Endodermal cell (in vitro differentiated cells): ENCODE results near the gene SLC35F6. TPM values are rescaled to one million over a fixed set of nuclear protein-coding genes. Genes with fewer than 3 reads are reported as not detected.

ENCODE experiments used
- DNase-seq: peaks from one replicate; pipeline ENCODE4 v3.0.0-alpha.2; 2017
- H3K27ac ChIP-seq: 2 replicates; pipeline ENCODE4 v1.5.1; 2013; ENCODE audit warnings: mild to moderate bottlenecking, low read depth, low read length, moderate library complexity
- H3K27me3 ChIP-seq: 2 replicates; pipeline ENCODE4 v1.6.1; 2013; ENCODE audit warnings: mild to moderate bottlenecking, low read length, moderate library complexity; ENCODE audit not compliant: insufficient read depth, control insufficient read depth, poor library complexity, severe bottlenecking
- H3K36me3 ChIP-seq: 2 replicates; pipeline ENCODE4 v1.7.0; 2013; ENCODE audit warnings: mild to moderate bottlenecking, low read length, moderate library complexity; ENCODE audit not compliant: control insufficient read depth, insufficient read depth
- H3K4me1 ChIP-seq: one replicate; pipeline ENCODE4 v1.7.0; 2013; ENCODE audit warnings: low read length; ENCODE audit not compliant: control insufficient read depth, insufficient read depth
- H3K4me3 ChIP-seq: 2 replicates; pipeline ENCODE4 v1.5.1; 2013; ENCODE audit warnings: mild to moderate bottlenecking, low read length, moderate library complexity
- H3K9ac ChIP-seq: 2 replicates; pipeline ENCODE4 v1.6.1; 2013; ENCODE audit warnings: mild to moderate bottlenecking, low read length, moderate library complexity; ENCODE audit not compliant: poor library complexity, severe bottlenecking; ENCODE audit errors: extremely low read depth
- H3K9me3 ChIP-seq: 2 replicates; pipeline ENCODE4 v1.6.1; 2013; ENCODE audit warnings: mild to moderate bottlenecking, low read length, moderate library complexity; ENCODE audit not compliant: control insufficient read depth
- H3K27ac Mint-ChIP-seq: 2 replicates; pipeline ENCODE4 v1.8.0; 2020; ENCODE audit warnings: mixed read lengths
- H3K27me3 Mint-ChIP-seq: 2 replicates; pipeline ENCODE4 v1.8.0; 2021; ENCODE audit warnings: mild to moderate bottlenecking, mixed read lengths; ENCODE audit not compliant: insufficient read depth
- H3K36me3 Mint-ChIP-seq: 2 replicates; pipeline ENCODE4 v1.8.0; 2020; ENCODE audit warnings: low read depth, mixed read lengths
- H3K4me1 Mint-ChIP-seq: 2 replicates; pipeline ENCODE4 v1.8.0; 2020; ENCODE audit warnings: mixed read lengths
- H3K4me3 Mint-ChIP-seq: 2 replicates; pipeline ENCODE4 v1.8.0; 2020; ENCODE audit warnings: mild to moderate bottlenecking, moderate library complexity, mixed read lengths
- H3K9me3 Mint-ChIP-seq: 2 replicates; pipeline ENCODE4 v1.8.0; 2020; ENCODE audit warnings: mild to moderate bottlenecking, mixed read lengths
- WGBS, 2 experiments: methylation state at CpG; one replicate each; pipeline versions ENCODE4 v1.1.5 to v1.1.7; 2013; ENCODE audit warnings: missing lambda C conversion rate in 2 of 2, mixed read lengths in 1 of 2; ENCODE audit not compliant: insufficient coverage in 1 of 2, insufficient read length in 1 of 2; 5-methylcytosine and 5-hydroxymethylcytosine counted together
- total RNA-seq, 2 donors: library from RNA; stranded (reverse); fragmentation: NEBNext Ultra II Directional in 1 of 2; extraction: Animal tissue kit (Norgen Biotek cat#: 25700) in 1 of 2; gene quantifications; 2 replicates in 1 of 2; 3 replicates in 1 of 2; pipeline ENCODE4 v1.2.1, GENCODE V29; 2021
- TF ChIP-seq, protein P1 (sequence below): fragments of 200-600 bp; sonication (generic); conservative IDR thresholded peaks from 2 replicates; pipeline ENCODE4 v1.5.0; 2021; ENCODE audit warnings: antibody characterized with exemption, mild to moderate bottlenecking

Gene SLC35F6
- total RNA-seq, 2 donors from 2014 or later = 23.3 to 24.8 TPM

DNA sequence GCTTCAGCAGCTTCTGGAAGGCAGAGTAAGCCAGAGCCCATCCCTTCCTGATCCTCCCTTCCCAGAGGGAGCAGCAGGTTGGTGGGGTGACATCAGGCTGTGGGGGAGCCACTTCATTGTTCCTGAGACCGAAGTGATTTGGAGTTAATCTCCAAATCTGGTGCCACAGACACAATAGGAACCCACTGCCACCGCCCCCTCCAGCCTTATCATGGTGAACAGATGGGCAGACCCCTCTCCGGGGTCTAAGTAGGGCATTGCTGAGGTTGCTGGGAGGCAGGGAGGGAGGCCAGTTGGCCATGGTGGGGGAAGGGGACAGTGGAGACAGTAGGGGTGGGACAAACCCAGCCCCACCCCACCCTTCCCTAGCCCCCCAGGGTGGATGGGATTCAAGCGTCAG is 25.6 kb upstream of the SLC35F6 start:
- no peaks in the 10 kb centered on the region for H3K9me3 Mint-ChIP-seq
- H3K27me3 ChIP-seq = no peaks in the 10 kb centered on the region
- no peak overlapping the region for H3K27ac Mint-ChIP-seq
- TF ChIP-seq, protein P1, sequence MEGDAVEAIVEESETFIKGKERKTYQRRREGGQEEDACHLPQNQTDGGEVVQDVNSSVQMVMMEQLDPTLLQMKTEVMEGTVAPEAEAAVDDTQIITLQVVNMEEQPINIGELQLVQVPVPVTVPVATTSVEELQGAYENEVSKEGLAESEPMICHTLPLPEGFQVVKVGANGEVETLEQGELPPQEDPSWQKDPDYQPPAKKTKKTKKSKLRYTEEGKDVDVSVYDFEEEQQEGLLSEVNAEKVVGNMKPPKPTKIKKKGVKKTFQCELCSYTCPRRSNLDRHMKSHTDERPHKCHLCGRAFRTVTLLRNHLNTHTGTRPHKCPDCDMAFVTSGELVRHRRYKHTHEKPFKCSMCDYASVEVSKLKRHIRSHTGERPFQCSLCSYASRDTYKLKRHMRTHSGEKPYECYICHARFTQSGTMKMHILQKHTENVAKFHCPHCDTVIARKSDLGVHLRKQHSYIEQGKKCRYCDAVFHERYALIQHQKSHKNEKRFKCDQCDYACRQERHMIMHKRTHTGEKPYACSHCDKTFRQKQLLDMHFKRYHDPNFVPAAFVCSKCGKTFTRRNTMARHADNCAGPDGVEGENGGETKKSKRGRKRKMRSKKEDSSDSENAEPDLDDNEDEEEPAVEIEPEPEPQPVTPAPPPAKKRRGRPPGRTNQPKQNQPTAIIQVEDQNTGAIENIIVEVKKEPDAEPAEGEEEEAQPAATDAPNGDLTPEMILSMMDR = no peak
- H3K4me1 ChIP-seq = no peaks in the 10 kb centered on the region
- H3K36me3 ChIP-seq = no peaks in the 10 kb centered on the region
- H3K9me3 ChIP-seq = no peaks in the 10 kb centered on the region
- no peak overlapping the region for H3K4me3 ChIP-seq
- H3K4me1 Mint-ChIP-seq = peaks cover 7% of the 10 kb centered on the region
- H3K36me3 Mint-ChIP-seq = no peaks in the 10 kb centered on the region
- H3K27ac ChIP-seq = no peak overlapping the region
- H3K9ac ChIP-seq = no peak overlapping the region
- WGBS, 2 experiments = 95 to 100% methylated on average over 2 to 4 of the region's 4 CpGs
- no peak overlapping the region for H3K4me3 Mint-ChIP-seq
- H3K27me3 Mint-ChIP-seq = no peaks in the 10 kb centered on the region
- no peak for DNase-seq

DNA sequence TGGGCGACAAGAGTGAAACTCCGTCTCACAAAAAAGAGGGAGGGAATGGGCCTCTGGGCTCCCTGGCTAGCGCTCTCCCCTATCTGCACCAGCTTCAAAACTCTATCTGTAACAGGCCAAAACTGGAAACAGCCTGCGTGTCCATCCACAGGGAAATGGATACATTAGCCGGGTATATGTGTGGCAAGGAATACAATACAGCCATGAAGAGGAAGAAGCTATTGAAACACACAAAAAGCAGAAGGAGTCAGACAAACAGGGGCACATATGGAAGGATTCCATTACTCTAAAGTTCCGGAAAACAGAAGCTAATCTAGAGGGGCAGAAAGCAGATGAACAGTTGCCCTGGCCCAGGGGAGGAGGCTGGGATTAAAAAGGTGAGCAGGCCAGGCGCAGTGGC is 24.6 kb upstream of the SLC35F6 start:
- Mint-ChIP-seq H3K36me3 (no peaks in the 10 kb centered on the region), H3K27me3 (no peaks in the 10 kb centered on the region), H3K27ac (no peak overlapping the region), H3K4me3 (no peak overlapping the region), H3K4me1 (peaks cover 7% of the 10 kb centered on the region), H3K9me3 (no peaks in the 10 kb centered on the region)
- Histone ChIP-seq H3K27ac (no peak overlapping the region), H3K36me3 (no peaks in the 10 kb centered on the region), H3K4me3 (no peak overlapping the region), H3K9me3 (no peaks in the 10 kb centered on the region), H3K27me3 (no peaks in the 10 kb centered on the region), H3K4me1 (no peaks in the 10 kb centered on the region), H3K9ac (no peak overlapping the region)
- WGBS, 2 experiments = 94 to 95% methylated on average over 5 to 7 of the region's 7 CpGs
- DNase-seq = no peak
- TF ChIP-seq, protein P1 = no peak

DNA sequence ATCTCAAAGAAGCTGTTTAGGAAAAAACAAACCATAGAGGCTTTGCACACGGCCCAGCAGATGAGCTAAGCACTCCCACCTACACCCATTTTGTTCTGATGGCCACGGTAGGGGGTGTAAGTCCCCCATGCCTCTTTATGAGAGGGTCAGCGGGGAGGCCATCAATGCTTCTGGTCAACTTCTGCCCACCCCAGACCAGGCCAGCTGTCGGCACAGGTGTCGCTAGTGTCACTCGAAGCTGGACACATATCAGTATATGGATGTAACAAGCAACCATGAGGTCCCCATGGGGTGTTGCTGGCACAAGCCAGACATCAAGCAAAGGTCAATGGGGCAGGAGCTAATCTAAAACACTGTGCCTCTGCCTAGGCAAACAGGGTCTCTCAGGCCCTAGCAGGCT is 23.7 kb upstream of the SLC35F6 start:
- Histone ChIP-seq H3K9me3 (no peaks in the 10 kb centered on the region), H3K27me3 (no peaks in the 10 kb centered on the region), H3K27ac (no peak overlapping the region), H3K4me3 (no peak overlapping the region), H3K36me3 (no peaks in the 10 kb centered on the region), H3K9ac (no peak overlapping the region), H3K4me1 (no peaks in the 10 kb centered on the region)
- 92 to 96% methylated on average over 4 to 6 of the region's 6 CpGs for WGBS, 2 experiments
- DNase-seq = no peak
- H3K4me3 Mint-ChIP-seq = no peak overlapping the region
- no peak overlapping the region for H3K27ac Mint-ChIP-seq
- H3K36me3 Mint-ChIP-seq = no peaks in the 10 kb centered on the region
- TF ChIP-seq, protein P1 = no peak
- H3K27me3 Mint-ChIP-seq = no peaks in the 10 kb centered on the region
- H3K4me1 Mint-ChIP-seq = peaks cover 7% of the 10 kb centered on the region
- H3K9me3 Mint-ChIP-seq = no peaks in the 10 kb centered on the region
